GM12875 (cell line): ENCODE results near the gene NKTR.

ENCODE experiments used
- H3K4me3 ChIP-seq: one replicate; pipeline ENCODE4 v1.5.1; 2011; ENCODE audit warnings: low read depth, low read length, control low read depth
- TF ChIP-seq, protein P1 (sequence below): IDR thresholded peaks from 2 replicates; pipeline ENCODE4 v1.5.1; 2011; ENCODE audit warnings: low read depth, mild to moderate bottlenecking, control low read depth, inconsistent platforms, low read length, moderate library complexity, borderline replicate concordance; ENCODE audit not compliant: insufficient read depth

Gene NKTR

DNA sequence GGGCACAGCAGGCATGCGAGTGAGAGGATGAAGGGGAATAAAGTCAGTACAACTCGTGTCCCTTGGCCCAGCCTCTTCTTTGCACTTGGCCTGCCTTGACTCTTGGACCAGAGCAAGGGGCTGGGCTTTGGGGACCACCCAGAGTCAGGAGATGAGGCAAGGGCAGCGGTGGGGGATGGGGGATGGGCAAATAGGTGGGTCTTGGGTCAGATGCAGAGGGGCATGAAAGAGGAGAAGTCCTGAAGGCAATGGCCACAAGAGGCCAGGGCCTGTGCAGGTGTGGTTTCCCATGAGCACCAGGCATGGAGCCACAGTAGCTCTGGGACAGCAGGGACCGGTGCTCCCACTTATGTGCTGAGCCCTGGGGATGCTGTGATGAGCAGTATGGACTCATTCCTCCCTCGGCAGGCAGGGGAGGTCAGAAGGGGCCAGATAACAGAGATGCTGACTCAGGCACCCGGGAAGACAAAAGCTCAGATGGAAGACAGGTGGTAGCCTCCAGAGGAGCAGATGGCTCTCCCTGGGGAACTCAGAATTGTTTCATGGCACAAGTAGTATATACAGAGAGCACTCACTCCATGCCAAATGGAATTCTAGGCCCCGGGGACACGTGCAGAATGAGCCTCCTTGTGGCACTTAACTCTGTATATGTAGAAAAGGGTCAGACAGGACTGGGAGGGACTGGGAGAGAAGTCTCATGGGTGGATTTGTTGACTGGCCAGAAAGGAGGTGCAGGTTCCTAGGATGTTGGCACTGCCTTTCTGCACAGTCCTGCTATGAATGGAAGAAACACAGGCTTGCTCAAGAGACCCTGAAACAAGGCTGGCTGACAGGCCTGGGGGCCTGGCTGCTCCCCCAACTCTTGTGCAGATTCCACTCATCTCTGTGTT lies 67.3 kb downstream of the NKTR start:
- TF ChIP-seq, protein P1, sequence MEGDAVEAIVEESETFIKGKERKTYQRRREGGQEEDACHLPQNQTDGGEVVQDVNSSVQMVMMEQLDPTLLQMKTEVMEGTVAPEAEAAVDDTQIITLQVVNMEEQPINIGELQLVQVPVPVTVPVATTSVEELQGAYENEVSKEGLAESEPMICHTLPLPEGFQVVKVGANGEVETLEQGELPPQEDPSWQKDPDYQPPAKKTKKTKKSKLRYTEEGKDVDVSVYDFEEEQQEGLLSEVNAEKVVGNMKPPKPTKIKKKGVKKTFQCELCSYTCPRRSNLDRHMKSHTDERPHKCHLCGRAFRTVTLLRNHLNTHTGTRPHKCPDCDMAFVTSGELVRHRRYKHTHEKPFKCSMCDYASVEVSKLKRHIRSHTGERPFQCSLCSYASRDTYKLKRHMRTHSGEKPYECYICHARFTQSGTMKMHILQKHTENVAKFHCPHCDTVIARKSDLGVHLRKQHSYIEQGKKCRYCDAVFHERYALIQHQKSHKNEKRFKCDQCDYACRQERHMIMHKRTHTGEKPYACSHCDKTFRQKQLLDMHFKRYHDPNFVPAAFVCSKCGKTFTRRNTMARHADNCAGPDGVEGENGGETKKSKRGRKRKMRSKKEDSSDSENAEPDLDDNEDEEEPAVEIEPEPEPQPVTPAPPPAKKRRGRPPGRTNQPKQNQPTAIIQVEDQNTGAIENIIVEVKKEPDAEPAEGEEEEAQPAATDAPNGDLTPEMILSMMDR = no peak
- no peak overlapping the region for H3K4me3 ChIP-seq

GRCh38 chr3:42668413-42668760 lies 67.9 kb downstream of the NKTR start:
- TF ChIP-seq, protein P1 = no peak

DNA sequence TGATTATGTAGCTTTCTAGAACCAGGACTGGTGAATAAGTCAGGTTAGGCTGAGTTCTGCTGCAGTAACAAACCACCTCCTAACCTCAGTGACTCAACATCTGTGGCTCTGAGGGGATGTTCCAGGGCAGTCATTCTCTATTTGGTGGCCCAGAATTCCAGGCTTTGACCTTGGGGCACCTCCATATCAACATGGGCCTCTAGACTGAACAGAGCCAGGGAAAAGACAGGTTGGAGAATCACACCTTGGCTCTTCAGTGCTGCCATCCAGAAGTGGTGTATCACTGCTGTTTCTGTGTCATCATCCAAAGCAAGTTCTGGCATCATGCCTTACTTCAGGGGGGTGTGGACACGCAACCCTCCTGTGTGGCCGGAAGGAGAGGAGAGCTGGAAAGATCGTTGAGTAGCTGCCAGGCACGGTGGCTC lies 68.3 kb downstream of the NKTR start:
- TF ChIP-seq, protein P1 = no peak
- H3K4me3 ChIP-seq = no peak overlapping the region

More at GRCh38 chr3:42668413-42668760, 67.9 kb downstream of the NKTR start:
- no peak overlapping the region for H3K4me3 ChIP-seq

GRCh38 chr3:42670051-42670576 lies 69.6 kb downstream of the NKTR start:
- no peak overlapping the region for H3K4me3 ChIP-seq
- TF ChIP-seq, protein P1 = no peak

GRCh38 chr3:42670670-42671069 lies 70.2 kb downstream of the NKTR start:
- TF ChIP-seq, protein P1 = no peak
- no peak overlapping the region for H3K4me3 ChIP-seq

GRCh38 chr3:42672515-42672914 lies 72.0 kb downstream of the NKTR start:
- no peak overlapping the region for H3K4me3 ChIP-seq
- TF ChIP-seq, protein P1 = no peak

DNA sequence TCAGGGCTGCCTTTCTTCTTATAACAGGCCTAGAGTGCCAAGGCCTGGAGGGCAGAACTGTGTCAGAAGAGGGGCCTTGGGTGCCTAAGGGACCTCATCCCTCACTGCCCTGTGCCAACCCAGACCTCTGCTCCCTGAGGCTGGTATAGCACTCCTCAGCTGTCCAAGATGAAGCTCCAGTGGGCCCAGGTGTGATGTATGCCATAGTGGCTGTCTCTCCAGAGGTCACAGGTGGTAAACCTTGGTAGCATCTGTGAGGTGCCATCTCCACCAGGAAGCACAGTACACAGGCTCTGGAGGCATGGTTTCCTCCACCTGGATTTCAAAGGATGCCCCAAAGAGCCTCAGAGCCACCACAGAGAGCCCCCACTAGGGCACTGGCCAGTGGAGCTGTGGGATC lies 72.6 kb downstream of the NKTR start:
- no peak overlapping the region for H3K4me3 ChIP-seq
- TF ChIP-seq, protein P1 = no peak
